HG03521 (cell line): ENCODE data around the gene PHACTR3.

Experiments
- ATAC-seq: cut with Tn5 transposase; IDR thresholded peaks from one replicate; pipeline ENCODE4 v1.9.1; 2021; ENCODE audit warnings: mild to moderate bottlenecking, moderate library complexity; ENCODE audit not compliant: unreplicated experiment

The PHACTR3 gene

GRCh38 chr20:59724457-59725366 lies 120.4 kb downstream of the PHACTR3 start:
- ATAC-seq: no peak

GRCh38 chr20:59725476-59726280 lies 121.3 kb downstream of the PHACTR3 start:
- ATAC-seq: no peak

DNA sequence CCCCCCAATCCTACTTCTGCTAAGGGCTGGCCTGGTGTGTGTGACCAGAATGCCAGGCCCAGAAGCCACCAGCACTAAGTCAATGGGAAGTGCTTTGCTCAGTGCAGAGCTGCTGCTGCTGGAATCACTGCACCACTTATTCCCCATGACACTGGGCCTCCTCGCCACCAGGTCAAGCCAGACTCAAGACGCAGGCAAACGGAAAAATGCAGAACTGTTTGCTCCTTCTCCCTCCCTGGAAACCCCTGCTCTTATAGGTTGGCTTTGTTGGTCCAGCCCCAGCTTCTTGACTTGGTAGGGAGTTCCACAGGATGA lies 121.9 kb downstream of the PHACTR3 start:
- ATAC-seq: no peak

- no peak for ATAC-seq
These were observed 124.5 kb downstream of the PHACTR3 start for GRCh38 chr20:59728722-59729430.

DNA sequence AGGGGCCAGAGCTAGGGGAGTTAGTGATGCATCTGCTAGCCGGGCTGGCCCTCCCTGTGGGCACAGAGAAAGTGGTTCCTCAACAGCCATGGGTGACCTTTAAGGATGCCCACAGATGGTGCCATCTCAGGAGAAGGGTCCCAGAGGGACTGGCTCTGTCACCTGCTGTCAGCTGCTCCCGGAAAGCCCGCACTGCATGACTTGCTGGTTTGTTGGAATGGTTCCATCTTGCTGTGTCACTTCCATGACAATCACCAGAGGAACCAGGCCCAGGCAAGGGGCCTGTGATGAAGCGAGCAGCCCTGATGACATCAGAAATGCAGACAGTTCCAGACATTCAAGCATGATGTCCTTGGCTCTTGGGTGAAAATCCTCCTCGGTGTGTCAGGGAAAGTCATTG lies 125.2 kb downstream of the PHACTR3 start:
- no peak for ATAC-seq

GRCh38 chr20:59730722-59731121 lies 126.4 kb downstream of the PHACTR3 start:
- no peak for ATAC-seq

DNA sequence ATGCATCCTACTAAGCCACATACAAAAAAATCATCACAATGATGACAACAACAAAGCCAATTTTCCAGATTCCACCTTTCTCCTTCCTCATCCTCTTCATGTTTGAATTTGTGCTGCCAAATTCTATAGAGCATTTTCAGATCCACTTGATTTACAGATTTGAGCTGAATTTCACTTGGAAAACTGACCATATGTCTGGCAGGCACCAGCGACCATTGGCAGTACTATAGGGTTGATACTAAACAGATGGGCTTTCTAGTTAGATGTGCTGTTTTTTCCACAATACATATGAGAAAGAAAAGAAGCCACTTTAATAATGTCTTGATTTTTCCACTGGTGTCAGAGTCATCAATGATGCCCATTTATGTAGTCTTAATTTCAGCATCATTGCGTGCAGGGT lies 127.0 kb downstream of the PHACTR3 start:
- no peak for ATAC-seq

- ATAC-seq: no peak
These were observed 129.0 kb downstream of the PHACTR3 start for GRCh38 chr20:59733351-59733750.

GRCh38 chr20:59735486-59735885 lies 131.1 kb downstream of the PHACTR3 start:
- ATAC-seq: no peak

DNA sequence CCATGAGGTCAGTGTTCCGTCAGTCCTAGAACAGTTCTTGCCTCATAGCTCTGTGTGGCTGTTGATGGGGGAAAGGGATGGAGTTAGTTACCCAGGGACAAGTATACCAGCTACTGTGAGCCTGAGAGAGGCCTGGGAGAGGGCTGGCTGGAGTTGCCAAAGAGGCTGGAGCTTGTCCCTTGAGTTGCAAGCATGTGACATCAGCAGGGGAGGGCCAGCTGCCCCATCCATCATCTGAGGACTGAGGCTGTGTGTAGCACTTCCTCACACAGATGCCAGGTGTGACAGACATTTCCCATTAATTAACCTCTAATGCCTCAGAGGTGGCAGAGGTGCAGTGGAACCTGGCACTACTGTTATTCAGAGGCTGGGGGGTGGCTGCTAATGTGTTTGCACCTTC lies 131.6 kb downstream of the PHACTR3 start:
- no peak for ATAC-seq

DNA sequence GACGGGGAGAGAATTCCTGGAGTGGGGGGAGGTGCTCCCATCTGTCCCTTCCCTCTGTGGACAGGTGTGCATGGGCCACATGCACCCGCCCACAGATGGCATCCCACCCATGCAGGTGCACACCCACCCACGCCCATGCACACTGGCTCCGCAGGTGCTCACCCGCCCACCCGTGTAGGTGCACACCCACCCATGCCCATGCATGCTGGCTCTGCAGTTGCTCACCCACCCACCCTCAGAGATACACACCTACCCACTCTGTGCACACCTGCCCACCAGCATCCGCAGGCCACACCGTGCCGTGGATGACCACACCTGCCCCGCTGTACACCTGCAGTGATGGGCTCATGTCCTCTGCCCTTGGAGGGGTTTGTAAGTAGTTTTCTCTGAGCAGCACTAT lies 132.0 kb downstream of the PHACTR3 start:
- ATAC-seq: no peak

- ATAC-seq: no peak
These were observed 132.8 kb downstream of the PHACTR3 start for GRCh38 chr20:59737073-59737666.

- ATAC-seq: no peak
These were observed 133.5 kb downstream of the PHACTR3 start for GRCh38 chr20:59737816-59738215.

GRCh38 chr20:59738851-59739250 lies 134.5 kb downstream of the PHACTR3 start:
- no peak for ATAC-seq

DNA sequence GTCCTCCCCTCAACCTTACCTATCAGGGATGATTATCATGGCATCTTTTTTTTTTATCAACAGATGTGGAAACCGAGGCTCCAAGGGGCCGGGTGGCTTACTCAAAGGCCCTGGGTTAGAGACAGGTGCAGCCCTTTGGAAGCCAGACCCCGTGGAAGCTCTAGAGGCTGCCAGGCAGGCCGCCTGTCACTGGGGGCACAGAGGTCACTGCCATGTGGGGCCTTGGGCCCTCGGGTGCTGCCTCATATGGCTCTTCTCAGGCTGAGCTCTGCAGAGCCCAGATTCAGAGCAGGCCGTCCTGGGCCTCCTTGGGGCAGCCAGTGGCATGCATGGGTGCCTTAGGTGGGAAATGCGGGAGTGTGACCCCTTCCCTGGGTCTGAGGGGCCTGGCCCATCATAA lies 136.3 kb downstream of the PHACTR3 start:
- ATAC-seq: no peak

DNA sequence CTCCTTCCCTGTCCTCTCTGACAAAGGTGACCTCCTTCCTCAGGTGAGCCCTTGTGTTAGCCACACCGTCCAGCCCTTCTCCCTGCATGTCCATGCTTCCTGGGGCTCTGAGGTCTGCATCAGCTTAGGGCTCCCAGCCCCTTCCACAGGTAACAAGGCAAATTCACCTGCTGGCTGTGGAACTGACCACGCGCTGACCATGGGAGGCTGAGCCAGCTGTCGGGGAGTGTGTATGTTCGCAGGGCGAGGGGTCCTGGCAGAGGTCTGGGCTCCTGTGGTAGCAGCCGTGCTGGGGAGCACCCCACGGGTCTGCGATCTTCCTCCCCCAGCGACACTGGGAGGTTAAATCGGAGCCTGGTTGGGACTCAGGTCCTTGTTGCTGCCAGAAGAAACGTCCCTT lies 136.7 kb downstream of the PHACTR3 start:
- ATAC-seq: no peak

- ATAC-seq: no peak
These were observed 138.2 kb downstream of the PHACTR3 start for GRCh38 chr20:59742351-59743095.

GRCh38 chr20:59743308-59743707 lies 139.0 kb downstream of the PHACTR3 start:
- ATAC-seq: no peak

- ATAC-seq: no peak
These were observed 139.6 kb downstream of the PHACTR3 start for GRCh38 chr20:59743767-59744485.

DNA sequence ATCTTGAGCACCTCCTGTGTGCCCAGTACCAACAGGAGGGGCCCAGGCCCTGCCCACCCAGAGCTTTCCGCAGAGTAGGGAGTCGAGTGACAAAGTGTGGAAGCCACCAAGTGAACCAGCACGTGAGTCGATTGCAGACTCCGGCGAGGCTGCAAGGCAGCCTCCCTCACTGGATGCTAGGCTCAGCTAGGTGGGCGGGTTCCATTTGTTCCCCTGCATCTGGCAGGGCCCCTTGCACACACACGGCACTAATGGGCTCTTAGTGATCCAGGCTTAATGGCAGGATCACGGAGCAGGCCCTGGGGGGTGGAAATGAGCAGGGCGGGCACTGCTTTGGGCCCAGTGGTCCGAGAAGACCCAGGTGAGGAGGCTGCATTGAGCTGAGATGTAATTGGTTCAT lies 140.4 kb downstream of the PHACTR3 start:
- ATAC-seq: no peak
